ENCODE measurements around the gene S1PR4.

DNA sequence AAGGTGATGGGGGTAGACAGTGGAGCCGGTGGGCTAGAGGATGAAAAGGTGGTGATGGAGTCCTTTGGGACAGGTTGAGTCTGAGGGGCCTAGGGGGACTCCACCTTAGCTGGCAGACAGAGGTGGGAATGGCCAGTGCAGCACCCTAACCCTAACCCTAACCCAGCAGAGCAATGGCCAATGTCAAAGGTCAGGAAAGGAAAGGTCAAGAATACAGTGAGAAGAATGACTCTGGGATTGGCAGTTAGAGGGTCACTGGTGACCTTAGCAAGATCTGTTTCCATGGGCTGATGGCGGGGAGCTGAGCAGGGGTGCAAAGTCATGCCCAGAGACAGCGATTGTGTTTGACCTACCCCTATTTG, 26.2 kb upstream of the S1PR4 start:
- TF ChIP-seq, protein P1, sequence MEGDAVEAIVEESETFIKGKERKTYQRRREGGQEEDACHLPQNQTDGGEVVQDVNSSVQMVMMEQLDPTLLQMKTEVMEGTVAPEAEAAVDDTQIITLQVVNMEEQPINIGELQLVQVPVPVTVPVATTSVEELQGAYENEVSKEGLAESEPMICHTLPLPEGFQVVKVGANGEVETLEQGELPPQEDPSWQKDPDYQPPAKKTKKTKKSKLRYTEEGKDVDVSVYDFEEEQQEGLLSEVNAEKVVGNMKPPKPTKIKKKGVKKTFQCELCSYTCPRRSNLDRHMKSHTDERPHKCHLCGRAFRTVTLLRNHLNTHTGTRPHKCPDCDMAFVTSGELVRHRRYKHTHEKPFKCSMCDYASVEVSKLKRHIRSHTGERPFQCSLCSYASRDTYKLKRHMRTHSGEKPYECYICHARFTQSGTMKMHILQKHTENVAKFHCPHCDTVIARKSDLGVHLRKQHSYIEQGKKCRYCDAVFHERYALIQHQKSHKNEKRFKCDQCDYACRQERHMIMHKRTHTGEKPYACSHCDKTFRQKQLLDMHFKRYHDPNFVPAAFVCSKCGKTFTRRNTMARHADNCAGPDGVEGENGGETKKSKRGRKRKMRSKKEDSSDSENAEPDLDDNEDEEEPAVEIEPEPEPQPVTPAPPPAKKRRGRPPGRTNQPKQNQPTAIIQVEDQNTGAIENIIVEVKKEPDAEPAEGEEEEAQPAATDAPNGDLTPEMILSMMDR (IDR thresholded peaks at IDR 0.05), result no peak
- no peak for TF ChIP-seq POLR2AphosphoS5 (IDR thresholded peaks at IDR 0.05; ENCODE audit: low read depth, low read length)
- TF ChIP-seq, protein P2, sequence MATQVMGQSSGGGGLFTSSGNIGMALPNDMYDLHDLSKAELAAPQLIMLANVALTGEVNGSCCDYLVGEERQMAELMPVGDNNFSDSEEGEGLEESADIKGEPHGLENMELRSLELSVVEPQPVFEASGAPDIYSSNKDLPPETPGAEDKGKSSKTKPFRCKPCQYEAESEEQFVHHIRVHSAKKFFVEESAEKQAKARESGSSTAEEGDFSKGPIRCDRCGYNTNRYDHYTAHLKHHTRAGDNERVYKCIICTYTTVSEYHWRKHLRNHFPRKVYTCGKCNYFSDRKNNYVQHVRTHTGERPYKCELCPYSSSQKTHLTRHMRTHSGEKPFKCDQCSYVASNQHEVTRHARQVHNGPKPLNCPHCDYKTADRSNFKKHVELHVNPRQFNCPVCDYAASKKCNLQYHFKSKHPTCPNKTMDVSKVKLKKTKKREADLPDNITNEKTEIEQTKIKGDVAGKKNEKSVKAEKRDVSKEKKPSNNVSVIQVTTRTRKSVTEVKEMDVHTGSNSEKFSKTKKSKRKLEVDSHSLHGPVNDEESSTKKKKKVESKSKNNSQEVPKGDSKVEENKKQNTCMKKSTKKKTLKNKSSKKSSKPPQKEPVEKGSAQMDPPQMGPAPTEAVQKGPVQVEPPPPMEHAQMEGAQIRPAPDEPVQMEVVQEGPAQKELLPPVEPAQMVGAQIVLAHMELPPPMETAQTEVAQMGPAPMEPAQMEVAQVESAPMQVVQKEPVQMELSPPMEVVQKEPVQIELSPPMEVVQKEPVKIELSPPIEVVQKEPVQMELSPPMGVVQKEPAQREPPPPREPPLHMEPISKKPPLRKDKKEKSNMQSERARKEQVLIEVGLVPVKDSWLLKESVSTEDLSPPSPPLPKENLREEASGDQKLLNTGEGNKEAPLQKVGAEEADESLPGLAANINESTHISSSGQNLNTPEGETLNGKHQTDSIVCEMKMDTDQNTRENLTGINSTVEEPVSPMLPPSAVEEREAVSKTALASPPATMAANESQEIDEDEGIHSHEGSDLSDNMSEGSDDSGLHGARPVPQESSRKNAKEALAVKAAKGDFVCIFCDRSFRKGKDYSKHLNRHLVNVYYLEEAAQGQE (IDR thresholded peaks at IDR 0.05; ENCODE audit: insufficient read depth in 1 of 2, low read depth in 2 of 2, low read length in 1 of 2), result no peak
